GM20431 (cell line): ENCODE data around the gene DUSP5.
"Not testable (repeated sequence)": the region's sequence is repeated elsewhere in the genome, so short reads cannot be mapped to it uniquely, and the experiment has no call there.

Experiments used
- in situ Hi-C: fragments of 300-500 bp; cut with MseI, MboI; formaldehyde crosslinking; loops from one replicate; pipeline ENCODE4 v1.15.0; 2020; ENCODE audit warnings: low sequenced_read_pairs; ENCODE audit not compliant: unreplicated experiment

DUSP5 gene

GRCh38 chr10:110511734-110512449, 14.2 kb downstream of the DUSP5 start:
- in situ Hi-C loops: no loop called here

- in situ Hi-C loops: no loop called here
Observed at GRCh38 chr10:110512461-110513187, 14.9 kb downstream of the DUSP5 start.

- in situ Hi-C loops: no loop called here
Observed at GRCh38 chr10:110513949-110514348, 16.2 kb downstream of the DUSP5 start.

GRCh38 chr10:110514848-110515247, 17.1 kb downstream of the DUSP5 start:
- in situ Hi-C loops: no loop called here

GRCh38 chr10:110516815-110517492, 19.2 kb downstream of the DUSP5 start:
- in situ Hi-C loops: no loop called here

- in situ Hi-C loops: no loop called here
Observed at GRCh38 chr10:110522365-110522988, 24.8 kb downstream of the DUSP5 start.

GRCh38 chr10:110523736-110524135, 26.0 kb downstream of the DUSP5 start:
- in situ Hi-C loops: no loop called here

- in situ Hi-C loops: no loop called here
Observed at GRCh38 chr10:110524179-110524858, 26.6 kb downstream of the DUSP5 start.

GRCh38 chr10:110524859-110525232, 27.1 kb downstream of the DUSP5 start:
- in situ Hi-C loops: no loop called here

GRCh38 chr10:110525349-110526260, 27.9 kb downstream of the DUSP5 start:
- in situ Hi-C loops: no loop called here

GRCh38 chr10:110527731-110528171, 30.0 kb downstream of the DUSP5 start:
- in situ Hi-C loops: no loop called here

- in situ Hi-C loops: no loop called here
Observed at GRCh38 chr10:110528224-110528996, 30.7 kb downstream of the DUSP5 start.

GRCh38 chr10:110528997-110529524, 31.4 kb downstream of the DUSP5 start:
- in situ Hi-C loops: not testable (repeated sequence)

- in situ Hi-C loops: no loop called here
Observed at GRCh38 chr10:110529596-110530011, 31.9 kb downstream of the DUSP5 start.

- in situ Hi-C loops: no loop called here
Observed at GRCh38 chr10:110530131-110530831, 32.6 kb downstream of the DUSP5 start.

- in situ Hi-C loops: no loop called here
Observed at GRCh38 chr10:110531687-110532086, 34.0 kb downstream of the DUSP5 start.

GRCh38 chr10:110532628-110533027, 34.9 kb downstream of the DUSP5 start:
- in situ Hi-C loops: not testable (repeated sequence)
